COLO829 (cell line): ENCODE data around the gene ADARB2.
"Not testable (repeated sequence)": the region's sequence is repeated elsewhere in the genome, so short reads cannot be mapped to it uniquely, and the experiment has no call there.

Experiments used
- DNase-seq: peaks from one replicate; pipeline ENCODE4 v3.0.0; 2012; ENCODE audit warnings: low spot score

ADARB2 gene

GRCh38 chr10:1347962-1348772, 389.2 kb downstream of the ADARB2 start:
- no peak for DNase-seq

DNA sequence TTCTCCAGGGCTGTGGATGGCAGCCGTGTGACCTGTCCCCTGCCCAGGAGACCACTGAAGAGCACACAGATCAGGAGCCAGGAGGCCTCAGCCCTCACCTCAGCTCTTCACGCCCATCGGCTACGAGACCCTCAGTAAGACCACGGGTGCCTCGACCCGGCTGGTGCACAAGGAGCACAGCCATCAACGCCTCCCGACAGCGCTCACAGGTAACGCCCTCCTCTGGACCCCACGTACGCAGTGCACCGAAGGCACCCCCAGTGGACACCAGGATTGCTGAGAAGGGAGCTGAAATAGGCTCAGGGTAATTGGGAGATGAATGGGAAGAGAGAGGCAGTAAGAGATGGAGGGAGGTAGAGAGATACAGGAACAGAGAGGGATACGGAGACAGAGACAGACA, 389.8 kb downstream of the ADARB2 start:
- no peak for DNase-seq

- no peak for DNase-seq
These were observed 391.1 kb downstream of the ADARB2 start for GRCh38 chr10:1346201-1346600.

DNA sequence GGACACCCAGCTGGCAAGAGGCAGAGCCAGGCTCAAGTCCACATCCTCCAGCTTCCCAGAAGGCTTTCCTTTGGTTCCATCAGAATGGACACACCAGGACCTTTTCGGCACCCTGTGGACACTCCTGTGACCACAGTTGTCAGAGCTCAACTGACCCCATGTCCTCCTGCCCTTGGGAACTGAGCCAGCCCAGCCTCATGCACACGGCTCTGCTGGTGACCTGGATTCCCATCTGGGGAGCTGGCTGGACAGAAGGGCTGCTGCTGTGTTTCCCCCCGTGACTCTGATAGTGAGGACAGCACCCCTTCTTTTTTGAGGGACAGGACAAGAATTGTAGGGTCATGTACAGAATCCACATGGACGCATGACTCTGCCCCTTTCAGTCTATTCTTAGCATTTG, 392.0 kb downstream of the ADARB2 start:
- DNase-seq = no peak

GRCh38 chr10:1344846-1345245, 392.5 kb downstream of the ADARB2 start:
- no peak for DNase-seq

DNA sequence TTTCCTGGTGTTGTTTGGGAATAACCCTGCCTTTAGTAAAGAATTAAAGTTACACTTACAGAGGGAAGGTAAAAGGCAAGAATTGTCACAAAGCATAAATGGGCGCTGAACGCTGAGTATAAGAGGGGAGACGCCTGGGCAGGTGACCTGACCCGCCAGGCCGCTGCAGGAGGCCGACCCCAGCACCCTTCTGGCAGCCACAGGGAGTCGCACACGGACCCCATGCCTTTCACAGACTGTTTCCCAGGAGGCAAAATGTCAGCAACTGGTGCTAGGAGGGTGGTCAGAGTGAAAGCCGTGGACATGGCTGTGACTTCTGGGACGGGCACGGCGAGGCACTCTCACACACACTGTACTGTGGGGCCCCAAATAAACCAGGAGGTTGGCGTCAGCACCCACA, 392.9 kb downstream of the ADARB2 start:
- no peak for DNase-seq

GRCh38 chr10:1343176-1343575, 394.1 kb downstream of the ADARB2 start:
- no peak for DNase-seq

- not testable (repeated sequence) for DNase-seq
These were observed 396.3 kb downstream of the ADARB2 start for GRCh38 chr10:1341052-1341451.

GRCh38 chr10:1339396-1339795, 397.9 kb downstream of the ADARB2 start:
- no peak for DNase-seq

- no peak for DNase-seq
These were observed 401.7 kb downstream of the ADARB2 start for GRCh38 chr10:1335642-1336041.

DNA sequence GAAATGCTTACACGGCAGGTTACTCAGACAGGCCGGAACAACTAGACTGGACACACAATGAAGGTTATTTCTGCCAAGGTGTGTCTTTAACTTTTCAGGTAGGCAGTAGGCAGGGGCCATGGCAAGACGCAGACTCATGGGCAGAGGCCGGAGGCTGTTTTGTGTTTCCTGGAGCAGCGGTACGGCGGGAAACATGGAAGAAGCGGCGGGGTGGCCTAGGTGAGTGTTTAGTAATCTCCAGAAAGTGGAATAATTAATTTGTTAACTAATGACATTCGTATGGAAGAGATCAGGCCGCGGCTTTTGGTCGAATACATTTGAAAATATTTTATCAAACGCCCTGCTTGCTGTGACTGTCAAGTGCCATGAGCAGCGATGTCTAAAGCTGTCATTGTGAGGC, 403.3 kb downstream of the ADARB2 start:
- DNase-seq = no peak

DNA sequence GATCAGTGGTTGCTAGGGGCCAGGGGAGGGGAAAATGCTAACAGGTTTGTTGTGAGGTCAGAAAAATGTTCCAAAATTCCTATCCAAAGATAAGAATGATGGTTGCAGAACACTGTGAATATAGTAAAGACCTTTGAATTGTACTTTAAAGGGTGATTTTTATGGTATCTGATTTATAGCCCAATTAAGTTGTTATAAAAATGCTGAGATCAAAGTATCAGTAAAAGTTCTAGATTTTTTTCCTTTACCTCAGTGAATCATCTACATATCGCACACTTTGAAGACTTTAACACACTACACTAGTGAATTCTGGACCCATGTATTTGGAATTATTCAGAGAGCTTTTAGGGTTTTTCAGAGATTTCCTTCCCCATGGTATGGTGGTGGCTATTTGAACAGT, 405.8 kb downstream of the ADARB2 start:
- no peak for DNase-seq

GRCh38 chr10:1329622-1330021, 407.7 kb downstream of the ADARB2 start:
- no peak for DNase-seq

DNA sequence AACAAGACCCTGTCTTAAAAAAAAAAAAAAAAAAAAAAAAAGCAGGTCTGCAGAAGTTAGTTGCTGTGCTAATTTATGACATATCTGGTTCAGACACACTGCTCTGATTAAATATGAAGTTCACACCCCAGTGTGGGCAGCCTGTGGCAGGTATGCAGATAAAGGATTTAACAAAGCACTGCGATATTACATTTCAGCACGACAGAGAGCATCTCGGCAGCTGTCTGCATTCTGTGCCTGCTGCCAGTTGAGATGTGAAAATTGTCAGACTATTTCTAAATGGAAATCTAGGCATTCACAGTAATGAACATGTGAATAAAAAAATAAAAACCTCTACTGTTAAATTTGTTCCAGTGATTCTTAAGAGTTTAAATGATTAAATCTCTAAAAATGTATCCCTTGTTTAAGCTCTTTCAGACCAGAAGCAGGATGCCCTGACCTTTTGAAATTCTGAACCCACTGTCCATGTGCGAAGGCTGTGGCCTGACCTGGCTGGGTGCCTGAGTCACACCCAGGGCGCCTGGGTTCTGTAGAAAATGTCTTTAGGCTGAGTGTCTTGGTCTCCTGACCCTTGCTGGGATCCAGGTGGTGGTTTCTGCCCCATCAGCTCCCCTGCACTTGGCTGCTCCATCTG, 408.2 kb downstream of the ADARB2 start:
- DNase-seq = no peak

- DNase-seq = no peak
These were observed 409.0 kb downstream of the ADARB2 start for GRCh38 chr10:1328161-1328823.

DNA sequence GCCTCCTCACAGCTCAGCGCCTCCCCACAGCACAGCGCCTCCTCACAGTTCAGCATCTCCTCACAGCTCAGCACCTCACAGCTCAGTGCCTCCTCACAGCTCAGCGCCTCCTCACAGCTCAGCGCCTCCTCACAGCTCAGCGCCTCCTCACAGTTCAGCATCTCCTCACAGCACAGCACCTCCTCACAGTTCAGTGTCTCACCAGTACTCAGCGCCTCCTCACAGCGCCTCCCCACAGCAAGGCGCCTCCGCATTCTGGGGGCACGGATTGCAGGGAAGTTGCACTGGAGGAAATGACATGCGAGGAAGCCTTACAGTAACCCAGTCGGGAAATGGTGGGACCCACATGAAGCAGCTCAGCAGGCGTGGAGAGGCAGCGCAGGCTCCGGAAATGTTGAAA, 409.6 kb downstream of the ADARB2 start:
- DNase-seq = no peak

DNA sequence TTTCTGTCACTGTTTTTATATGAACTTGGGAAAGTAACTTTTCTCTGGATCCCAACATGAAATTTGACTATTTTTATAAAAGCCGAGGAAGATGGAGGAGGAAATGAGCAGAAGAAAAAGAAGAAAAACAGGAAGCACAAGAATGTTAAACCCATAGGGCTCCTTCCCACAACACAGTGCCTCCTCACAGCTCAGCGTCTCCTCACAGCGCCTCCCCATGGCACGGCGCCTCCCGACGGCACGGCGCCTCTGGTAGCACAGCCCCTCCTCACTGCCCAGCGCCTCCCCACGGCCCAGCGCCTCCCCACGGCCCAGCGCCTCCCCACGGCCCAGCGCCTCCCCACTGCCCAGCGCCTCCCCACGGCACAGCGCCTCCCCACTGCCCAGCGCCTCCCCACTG, 410.8 kb downstream of the ADARB2 start:
- DNase-seq = not testable (repeated sequence)

- no peak for DNase-seq
These were observed 412.4 kb downstream of the ADARB2 start for GRCh38 chr10:1324903-1325302.

GRCh38 chr10:1323951-1324350, 413.4 kb downstream of the ADARB2 start:
- peak; percentile 62 for DNase-seq

DNA sequence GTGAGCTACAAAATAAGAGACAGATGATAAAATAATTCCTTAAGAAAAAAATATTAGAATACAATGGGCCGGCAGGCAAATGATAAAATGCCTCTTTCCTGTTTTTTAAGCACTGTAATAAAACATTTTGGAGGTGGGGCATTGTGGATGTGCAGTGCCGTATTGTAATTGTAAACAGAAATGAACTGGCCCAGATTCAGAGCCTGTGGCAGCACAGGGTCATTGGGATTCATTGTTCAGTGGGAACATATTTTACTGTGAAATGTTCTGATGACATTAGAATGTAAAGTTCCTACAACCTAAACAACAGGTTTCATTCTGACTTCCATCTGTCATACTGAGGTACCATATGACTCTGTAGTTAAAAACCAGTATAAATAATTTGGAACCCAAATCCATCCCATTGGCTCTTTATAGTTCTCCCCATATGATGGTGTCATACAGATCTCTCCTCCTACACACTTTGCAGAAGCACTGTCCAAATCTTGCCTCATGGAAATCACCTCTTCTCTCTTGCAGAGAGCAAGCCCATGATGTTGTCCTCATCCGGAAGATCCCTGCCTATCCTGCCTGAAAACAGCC, 416.5 kb downstream of the ADARB2 start:
- DNase-seq = no peak

GRCh38 chr10:1316809-1317143, 420.5 kb downstream of the ADARB2 start:
- DNase-seq = no peak

DNA sequence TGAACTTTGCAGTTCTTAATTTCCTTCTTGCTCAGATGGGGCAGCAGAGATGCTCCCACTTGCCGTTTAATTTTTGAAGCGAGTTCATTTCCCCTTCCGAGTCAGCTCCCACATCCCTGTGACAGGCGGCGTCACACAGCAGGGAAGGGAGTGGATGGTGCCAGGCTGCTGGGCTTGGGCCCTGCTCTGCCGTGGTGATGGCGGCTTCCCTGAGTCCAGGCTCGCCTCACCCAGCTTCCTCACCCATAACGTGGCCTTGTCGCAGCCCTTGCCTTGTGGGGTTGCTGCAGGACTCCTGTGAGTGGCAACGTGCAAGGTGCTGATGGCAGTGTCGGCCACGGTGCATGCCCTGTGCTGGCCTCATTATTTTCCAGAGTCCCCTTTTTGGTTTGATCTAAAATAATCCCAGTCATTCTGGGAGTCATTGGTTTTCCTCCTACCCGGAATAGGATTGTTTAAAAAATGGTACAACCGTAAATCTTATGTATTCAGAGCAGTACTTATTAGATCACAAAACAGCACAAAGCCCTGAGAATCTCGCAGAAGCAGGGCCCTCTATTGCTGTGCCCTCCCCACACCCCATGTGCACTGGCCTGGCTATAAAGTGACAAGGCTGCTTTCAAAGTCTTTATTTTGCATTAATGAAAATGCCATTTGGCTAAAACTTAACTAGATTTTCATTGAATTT, 421.1 kb downstream of the ADARB2 start:
- no peak for DNase-seq
